HPDE6-E6E7 (cell line): ENCODE results near the gene OSGIN1.

Source experiments
- DNase-seq: peaks from one replicate; pipeline ENCODE4 v3.0.0; 2011; ENCODE audit warnings: missing footprints; ENCODE audit errors: extremely low spot score

OSGIN1 gene

GRCh38 chr16:83958137-83958845, 5.3 kb downstream of the OSGIN1 start:
- DNase-seq, result no peak

GRCh38 chr16:83958846-83959565, 6.0 kb downstream of the OSGIN1 start:
- DNase-seq, result no peak

- DNase-seq, result no peak
Observed at GRCh38 chr16:83959656-83960434, 6.8 kb downstream of the OSGIN1 start.

DNA sequence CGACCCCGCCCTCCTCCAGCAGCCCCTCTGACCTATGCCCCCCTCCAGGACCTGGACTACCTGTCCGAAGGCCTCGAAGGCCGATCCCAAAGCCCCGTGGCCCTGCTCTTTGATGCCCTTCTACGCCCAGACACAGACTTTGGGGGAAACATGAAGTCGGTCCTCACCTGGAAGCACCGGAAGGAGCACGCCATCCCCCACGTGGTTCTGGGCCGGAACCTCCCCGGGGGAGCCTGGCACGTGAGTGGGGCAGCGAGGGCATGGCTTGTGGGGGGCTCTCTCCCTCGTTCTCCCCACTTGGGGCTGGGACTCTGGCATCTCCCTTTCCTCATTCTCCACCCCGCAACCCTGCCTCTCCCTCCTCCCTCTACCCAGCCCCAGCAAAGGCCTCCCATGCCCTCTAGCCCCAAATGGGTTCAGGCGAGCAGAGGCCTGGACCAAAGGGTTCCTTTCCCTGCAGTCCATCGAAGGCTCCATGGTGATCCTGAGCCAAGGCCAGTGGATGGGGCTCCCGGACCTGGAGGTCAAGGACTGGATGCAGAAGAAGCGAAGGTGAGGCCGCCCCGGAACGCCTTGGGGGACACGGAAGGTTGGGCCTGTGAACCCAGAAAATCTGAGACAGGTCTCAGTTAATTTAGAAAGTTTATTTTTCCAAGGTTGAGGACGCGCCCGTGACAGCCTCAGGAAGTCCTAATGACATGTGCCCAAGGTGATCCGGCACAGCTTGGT, 7.6 kb downstream of the OSGIN1 start:
- no peak for DNase-seq

DNA sequence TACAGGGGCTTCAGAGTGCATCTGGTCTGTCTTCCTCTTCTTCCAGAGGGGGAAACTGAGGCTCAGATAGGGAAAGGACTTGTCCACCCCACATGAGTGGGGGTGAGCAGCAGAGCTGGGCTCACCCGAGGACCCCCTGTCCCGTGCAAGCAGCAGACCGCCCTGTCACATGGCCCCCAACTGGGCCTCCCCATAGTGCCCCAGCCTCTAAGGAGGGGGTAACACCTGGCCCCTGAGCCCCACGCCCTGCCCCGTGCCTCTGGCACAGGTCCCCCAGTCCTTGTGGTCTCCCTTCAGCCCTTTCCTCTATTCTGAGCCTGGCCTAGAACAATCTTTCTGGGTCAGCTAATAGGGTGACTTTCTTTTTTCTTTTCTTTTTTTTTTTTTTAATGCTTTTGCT, 8.6 kb downstream of the OSGIN1 start:
- no peak for DNase-seq

DNA sequence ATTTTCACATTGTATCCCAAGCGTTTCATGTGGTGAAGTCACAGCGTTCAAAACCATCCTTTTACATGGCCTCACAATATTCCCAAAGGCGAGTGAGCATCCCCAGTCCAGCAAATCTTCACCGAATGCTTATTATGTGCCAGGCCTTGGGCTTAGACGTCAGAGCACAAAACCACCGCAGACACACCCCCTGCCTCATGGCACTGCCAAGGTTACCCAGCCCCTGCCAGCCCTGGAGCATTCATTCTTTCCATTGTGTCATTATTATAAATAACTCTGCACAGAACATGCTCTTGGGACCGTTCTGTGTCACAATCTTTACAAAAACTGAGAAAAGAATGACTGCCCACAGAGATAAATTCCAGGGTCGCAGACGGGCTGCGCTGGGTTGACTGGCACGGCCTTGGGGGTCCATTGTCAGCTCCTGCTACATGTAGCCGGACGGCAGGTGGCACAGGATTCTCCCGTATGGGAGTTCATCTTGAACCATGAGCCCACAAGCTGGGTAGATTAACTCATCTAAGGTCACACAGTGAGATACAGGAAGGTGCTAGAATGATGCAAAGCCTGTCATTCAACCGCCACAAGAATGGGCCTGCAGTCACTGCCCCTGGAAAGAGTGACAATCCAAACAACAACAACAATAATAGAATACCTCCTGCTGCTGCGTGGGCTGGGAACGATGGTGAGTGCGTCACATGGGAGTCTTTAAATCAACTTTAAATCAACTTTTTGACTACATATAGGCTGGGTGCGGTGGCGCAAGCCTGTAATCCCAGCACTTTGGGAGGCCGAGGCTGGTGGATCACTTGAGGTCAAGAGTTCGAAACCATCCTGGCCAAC, 10.5 kb downstream of the OSGIN1 start:
- no peak for DNase-seq

DNA sequence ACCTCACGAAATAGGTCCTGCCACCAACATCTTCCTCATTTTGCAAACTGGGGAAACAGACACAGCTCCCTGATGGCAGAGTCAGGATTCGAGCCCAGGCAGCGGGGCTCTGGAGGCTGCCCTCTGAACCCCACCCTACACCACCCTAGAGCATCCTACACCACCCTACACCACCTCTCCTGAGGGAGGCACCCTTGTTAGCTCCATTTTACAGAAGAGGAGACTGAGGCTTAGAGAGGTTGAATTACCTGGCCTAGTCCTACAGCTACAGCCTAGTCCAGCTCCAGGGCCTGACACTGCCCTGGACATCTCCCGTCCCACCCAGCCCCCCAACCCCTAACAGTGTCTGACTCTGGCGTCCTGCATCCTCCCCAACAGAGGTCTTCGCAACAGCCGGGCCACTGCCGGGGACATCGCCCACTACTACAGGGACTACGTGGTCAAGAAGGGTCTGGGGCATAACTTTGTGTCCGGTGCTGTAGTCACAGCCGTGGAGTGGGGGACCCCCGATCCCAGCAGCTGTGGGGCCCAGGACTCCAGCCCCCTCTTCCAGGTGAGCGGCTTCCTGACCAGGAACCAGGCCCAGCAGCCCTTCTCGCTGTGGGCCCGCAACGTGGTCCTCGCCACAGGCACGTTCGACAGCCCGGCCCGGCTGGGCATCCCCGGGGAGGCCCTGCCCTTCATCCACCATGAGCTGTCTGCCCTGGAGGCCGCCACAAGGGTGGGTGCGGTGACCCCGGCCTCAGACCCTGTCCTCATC, 11.8 kb downstream of the OSGIN1 start:
- DNase-seq, result no peak

DNA sequence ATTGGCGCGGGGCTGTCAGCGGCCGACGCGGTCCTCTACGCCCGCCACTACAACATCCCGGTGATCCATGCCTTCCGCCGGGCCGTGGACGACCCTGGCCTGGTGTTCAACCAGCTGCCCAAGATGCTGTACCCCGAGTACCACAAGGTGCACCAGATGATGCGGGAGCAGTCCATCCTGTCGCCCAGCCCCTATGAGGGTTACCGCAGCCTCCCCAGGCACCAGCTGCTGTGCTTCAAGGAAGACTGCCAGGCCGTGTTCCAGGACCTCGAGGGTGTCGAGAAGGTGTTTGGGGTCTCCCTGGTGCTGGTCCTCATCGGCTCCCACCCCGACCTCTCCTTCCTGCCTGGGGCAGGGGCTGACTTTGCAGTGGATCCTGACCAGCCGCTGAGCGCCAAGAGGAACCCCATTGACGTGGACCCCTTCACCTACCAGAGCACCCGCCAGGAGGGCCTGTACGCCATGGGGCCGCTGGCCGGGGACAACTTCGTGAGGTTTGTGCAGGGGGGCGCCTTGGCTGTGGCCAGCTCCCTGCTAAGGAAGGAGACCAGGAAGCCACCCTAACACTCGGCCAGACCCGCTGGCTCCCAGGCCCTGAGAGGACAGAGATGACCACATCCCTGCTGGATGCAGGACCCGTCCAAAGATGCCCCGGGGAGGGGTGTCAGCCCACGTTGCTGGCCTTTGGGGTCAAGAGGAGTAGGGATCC, 12.6 kb downstream of the OSGIN1 start:
- DNase-seq, result no peak

GRCh38 chr16:83966153-83966696, 13.2 kb downstream of the OSGIN1 start:
- DNase-seq, result no peak

DNA sequence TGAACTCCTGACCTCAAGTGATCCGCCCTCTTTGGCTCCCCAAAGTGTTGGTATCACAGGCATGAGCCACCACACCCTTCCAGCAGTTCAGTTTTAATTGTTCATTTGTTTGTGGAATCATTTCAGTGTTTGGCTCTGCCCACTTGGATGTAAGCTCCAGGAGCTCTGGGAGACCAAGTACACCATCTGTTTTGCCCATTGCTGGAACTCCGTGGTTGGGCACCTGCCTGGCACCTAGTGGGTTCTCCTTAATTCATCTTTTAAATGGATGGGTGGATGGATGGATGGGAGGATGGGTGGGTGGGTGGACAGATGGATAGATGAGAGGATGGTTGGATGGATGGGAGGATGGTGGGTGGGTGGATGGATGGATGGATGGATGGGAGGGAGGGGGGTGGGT, 14.1 kb downstream of the OSGIN1 start:
- DNase-seq, result no peak

GRCh38 chr16:83967838-83968305, 14.8 kb downstream of the OSGIN1 start, which contains the start of gene NECAB2:
Gene NECAB2, plus strand, starts transcription at chr16:83968244. Its CDS starts 405 bp downstream, at chr16:83968649.
- DNase-seq, result peak; percentile 45

GRCh38 chr16:83968306-83968851, 15.3 kb downstream of the OSGIN1 start:
- no peak for DNase-seq

GRCh38 chr16:83968891-83969649, 16.0 kb downstream of the OSGIN1 start:
- no peak for DNase-seq

- no peak for DNase-seq
Observed at GRCh38 chr16:83969771-83970429, 16.9 kb downstream of the OSGIN1 start.

DNA sequence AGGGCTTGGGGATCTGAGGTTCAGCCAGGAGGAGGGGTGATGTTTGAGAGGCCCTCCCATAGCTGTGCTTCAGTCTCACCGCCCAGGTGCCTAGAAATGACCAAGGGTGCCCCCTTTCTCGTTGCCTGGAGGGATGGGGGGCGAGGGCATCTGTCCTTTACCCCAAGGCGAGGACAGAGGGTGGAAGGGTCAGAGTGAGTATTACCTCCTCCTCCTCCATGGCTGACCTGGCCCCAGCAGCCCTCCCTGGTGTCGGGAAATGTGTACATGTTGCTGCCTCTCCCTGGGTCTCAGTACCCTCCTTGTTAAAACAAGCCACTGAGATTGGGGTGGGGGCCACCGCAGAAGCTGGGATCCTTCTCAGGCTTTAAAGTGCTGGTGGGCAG, 17.4 kb downstream of the OSGIN1 start:
- DNase-seq, result no peak

GRCh38 chr16:83971165-83972130, 18.4 kb downstream of the OSGIN1 start:
- DNase-seq, result no peak
